HG02610 (cell line): ENCODE results near the gene TRPM6.

Experiments
- ATAC-seq: cut with Tn5 transposase; IDR thresholded peaks from one replicate; pipeline ENCODE4 v1.9.1; 2021; ENCODE audit warnings: mild to moderate bottlenecking, moderate library complexity; ENCODE audit not compliant: unreplicated experiment

TRPM6 gene

GRCh38 chr9:74726581-74726980, 161.1 kb downstream of the TRPM6 start:
- ATAC-seq, result no peak

GRCh38 chr9:74724317-74724716, 163.4 kb downstream of the TRPM6 start:
- no peak for ATAC-seq

- ATAC-seq, result no peak
Measured at GRCh38 chr9:74721696-74722660, 165.7 kb downstream of the TRPM6 start.

GRCh38 chr9:74719306-74719705, 168.4 kb downstream of the TRPM6 start:
- no peak for ATAC-seq

- no peak for ATAC-seq
Measured at GRCh38 chr9:74718709-74719108, 169.0 kb downstream of the TRPM6 start.

GRCh38 chr9:74711341-74711740, 176.4 kb downstream of the TRPM6 start:
- no peak for ATAC-seq

- ATAC-seq, result peak; percentile 63
Measured at GRCh38 chr9:74697535-74697934, 190.2 kb downstream of the TRPM6 start.

- peak; percentile 49 for ATAC-seq
Measured at GRCh38 chr9:74696520-74696919, 191.2 kb downstream of the TRPM6 start.

GRCh38 chr9:74691058-74691457, 196.7 kb downstream of the TRPM6 start:
- no peak for ATAC-seq

- ATAC-seq, result no peak
Measured at GRCh38 chr9:74683322-74683721, 204.4 kb downstream of the TRPM6 start.

- ATAC-seq, result no peak
Measured at GRCh38 chr9:74681906-74682305, 205.8 kb downstream of the TRPM6 start.

- no peak for ATAC-seq
Measured at GRCh38 chr9:74674077-74674476, 213.6 kb downstream of the TRPM6 start.
